ENCODE results near the gene KLHL5. TPM values are rescaled to one million over a fixed set of nuclear protein-coding genes. Genes with fewer than 3 reads are reported as not detected.

Gene KLHL5
- total RNA-seq, 1 donor from 2014 or later, result 34.0 TPM

DNA sequence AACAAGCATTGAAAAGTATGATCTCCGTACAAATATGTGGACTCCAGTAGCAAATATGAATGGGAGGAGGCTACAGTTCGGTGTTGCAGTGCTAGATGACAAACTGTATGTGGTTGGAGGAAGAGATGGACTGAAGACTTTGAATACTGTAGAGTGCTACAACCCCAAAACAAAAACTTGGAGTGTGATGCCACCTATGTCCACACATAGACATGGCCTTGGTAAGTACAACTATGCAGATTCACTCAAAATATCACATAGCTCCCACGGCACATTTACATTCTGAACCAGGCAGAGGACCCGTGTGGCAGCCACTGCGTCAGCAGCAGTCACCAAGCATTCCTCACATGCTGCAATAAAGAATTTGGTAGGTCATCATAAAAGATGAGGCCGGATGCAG is 41.3 kb downstream of the KLHL5 start:
- Histone ChIP-seq H3K4me1 (no peaks in the 10 kb centered on the region), H3K9me3 (no peaks in the 10 kb centered on the region), H3K27me3 (no peaks in the 10 kb centered on the region), H3K27ac (no peak overlapping the region), H3K4me3 (no peak overlapping the region), H3K36me3 (peaks cover 22% of the 10 kb centered on the region)
- no peak for DNase-seq
- no peak for TF ChIP-seq CTCF (IDR thresholded peaks at IDR 0.05)
- no peak for ATAC-seq
- intact Hi-C loops (cut with DNase I), result no loop called here

DNA sequence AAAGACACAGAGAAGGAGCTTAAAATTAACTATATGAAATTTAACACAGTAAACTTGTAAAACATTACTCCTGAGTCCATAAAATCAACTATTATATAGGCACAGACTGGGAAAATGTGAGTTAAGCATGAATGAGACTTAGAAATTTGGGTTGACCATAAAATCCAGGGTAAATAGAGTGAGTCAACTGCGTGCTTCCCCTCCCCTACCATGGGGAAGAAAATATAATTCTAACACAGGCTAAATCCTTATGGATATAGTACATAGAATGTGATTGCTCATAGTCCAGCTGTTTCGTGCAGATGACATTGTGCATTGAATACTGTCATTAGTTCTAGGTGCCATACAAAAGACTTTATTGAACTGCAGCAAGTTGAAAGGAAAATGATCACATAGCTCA is 42.2 kb downstream of the KLHL5 start:
- ATAC-seq (no peak), DNase-seq (no peak)
- H3K36me3 ChIP-seq, result peaks cover 22% of the 10 kb centered on the region
- H3K4me3 ChIP-seq, result no peak overlapping the region
- H3K27ac ChIP-seq, result no peak overlapping the region
- no peak for TF ChIP-seq CTCF (IDR thresholded peaks at IDR 0.05)
- no peaks in the 10 kb centered on the region for H3K9me3 ChIP-seq
- H3K27me3 ChIP-seq, result no peaks in the 10 kb centered on the region
- H3K4me1 ChIP-seq, result no peaks in the 10 kb centered on the region
- intact Hi-C loops (cut with DNase I), result no loop called here

DNA sequence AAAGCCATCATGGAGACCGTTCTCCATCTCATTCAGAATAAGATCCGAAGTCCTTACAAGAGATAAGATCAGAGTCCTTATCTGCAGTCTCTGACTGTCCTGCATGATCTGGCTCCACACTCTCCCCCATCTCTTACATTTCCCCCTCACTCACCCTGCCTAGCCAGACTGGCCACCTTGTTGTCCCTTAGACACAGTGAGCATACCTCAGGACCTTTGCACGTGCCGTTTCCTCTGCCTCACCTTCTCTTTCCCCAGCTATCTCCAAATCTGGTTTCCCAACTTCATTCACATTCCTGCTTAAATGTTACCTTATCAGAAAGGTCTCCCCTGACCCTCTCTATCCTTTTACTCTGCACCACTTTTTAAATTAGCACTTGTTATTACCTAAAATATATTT is 44.0 kb downstream of the KLHL5 start:
- no peak overlapping the region for H3K4me3 ChIP-seq
- no peaks in the 10 kb centered on the region for H3K9me3 ChIP-seq
- no peaks in the 10 kb centered on the region for H3K27me3 ChIP-seq
- intact Hi-C loops (cut with DNase I), result no loop called here
- no peaks in the 10 kb centered on the region for H3K4me1 ChIP-seq
- no peak for DNase-seq
- TF ChIP-seq CTCF (IDR thresholded peaks at IDR 0.05), result no peak
- H3K36me3 ChIP-seq, result peaks cover 22% of the 10 kb centered on the region
- no peak for ATAC-seq
- no peak overlapping the region for H3K27ac ChIP-seq

DNA sequence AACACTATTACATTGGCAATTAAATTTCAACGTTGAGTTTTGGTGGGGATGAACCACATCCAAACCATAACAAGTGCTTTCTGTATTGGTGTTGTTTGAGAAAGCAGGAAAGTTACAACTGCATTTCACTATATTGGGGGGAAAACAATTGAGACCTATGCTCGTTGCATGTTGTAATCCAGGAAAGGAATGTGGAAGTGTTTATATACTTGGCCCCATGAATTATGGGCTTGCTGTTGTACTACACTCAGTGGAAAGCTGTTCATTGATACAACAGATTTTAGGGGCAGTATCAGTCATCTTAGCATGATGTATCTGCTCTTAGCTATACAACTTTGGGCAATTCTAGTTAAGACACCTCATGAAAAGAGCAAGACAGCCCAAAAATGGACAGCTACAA is 52.4 kb downstream of the KLHL5 start:
- no peak overlapping the region for H3K4me3 ChIP-seq
- DNase-seq, result no peak

DNA sequence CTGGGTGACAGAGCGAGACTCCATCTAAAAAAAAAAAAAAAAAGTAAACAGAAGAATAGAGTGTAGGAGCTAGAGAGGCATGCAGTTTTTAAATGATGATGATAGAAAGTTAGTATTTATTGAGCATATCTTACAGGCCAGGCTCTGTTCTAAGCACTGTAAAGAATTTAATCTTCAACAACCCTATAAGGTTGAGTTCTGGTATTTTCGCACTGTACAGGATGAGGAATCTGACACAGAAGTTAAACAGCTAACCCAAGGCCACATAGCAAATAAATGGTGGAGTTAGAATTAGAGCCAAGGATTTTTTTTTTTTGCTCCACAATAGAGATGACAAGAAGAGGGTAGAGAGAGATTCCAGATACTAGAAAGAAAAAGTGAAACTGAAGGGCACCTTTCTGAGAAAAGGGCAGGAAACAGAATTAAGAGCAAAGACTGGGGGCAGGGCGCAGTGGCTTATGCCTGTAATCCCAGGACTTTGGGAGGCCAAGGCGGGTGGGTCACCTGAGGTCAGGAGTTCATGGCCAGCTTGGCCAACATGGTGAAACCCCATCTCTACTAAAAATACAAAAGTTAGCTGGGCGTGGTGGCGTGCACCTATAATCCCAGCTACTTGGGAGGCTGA is 56.1 kb downstream of the KLHL5 start:
- no peak for DNase-seq
- ATAC-seq, result peak; percentile 21
- Histone ChIP-seq H3K27ac (no peak overlapping the region), H3K4me3 (no peak overlapping the region), H3K4me1 (no peaks in the 10 kb centered on the region), H3K9me3 (no peaks in the 10 kb centered on the region), H3K27me3 (no peaks in the 10 kb centered on the region), H3K36me3 (peaks cover 18% of the 10 kb centered on the region)
- no peak for TF ChIP-seq CTCF (IDR thresholded peaks at IDR 0.05)
- intact Hi-C loops (cut with DNase I), result no loop called here

More for the DNA sequence above, 52.4 kb downstream of the KLHL5 start:
- Histone ChIP-seq H3K27ac (no peak overlapping the region), H3K9me3 (no peaks in the 10 kb centered on the region), H3K27me3 (no peaks in the 10 kb centered on the region), H3K36me3 (peaks cover 21% of the 10 kb centered on the region), H3K4me1 (no peaks in the 10 kb centered on the region)
- intact Hi-C loops (cut with DNase I), result no loop called here
- ATAC-seq, result no peak
- TF ChIP-seq CTCF (IDR thresholded peaks at IDR 0.05), result no peak

DNA sequence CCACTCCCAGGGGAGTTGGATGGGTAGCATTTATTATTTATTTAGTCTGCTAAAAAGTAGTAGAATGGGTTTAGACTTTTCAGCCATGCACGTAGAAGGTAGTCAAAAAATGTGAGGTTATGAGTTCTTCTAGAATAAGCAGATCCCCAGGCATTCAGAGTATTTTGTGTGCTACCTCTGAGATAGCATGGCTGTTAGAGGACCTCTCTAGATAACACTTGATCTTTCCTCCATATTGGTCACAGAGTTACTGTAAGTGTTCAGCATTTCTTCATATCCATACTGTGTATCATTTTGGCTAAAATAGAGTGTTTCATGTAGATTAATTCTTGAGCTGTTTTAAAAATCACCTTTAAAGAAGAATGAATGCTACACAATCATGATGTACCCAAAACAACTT is 58.4 kb downstream of the KLHL5 start:
- no peak overlapping the region for H3K27ac ChIP-seq
- no peak for ATAC-seq
- DNase-seq, result no peak
- intact Hi-C loops (cut with DNase I), result no loop called here
- H3K9me3 ChIP-seq, result no peaks in the 10 kb centered on the region
- no peaks in the 10 kb centered on the region for H3K4me1 ChIP-seq
- H3K27me3 ChIP-seq, result no peaks in the 10 kb centered on the region
- no peaks in the 10 kb centered on the region for H3K36me3 ChIP-seq
- no peak for TF ChIP-seq CTCF (IDR thresholded peaks at IDR 0.05)
- H3K4me3 ChIP-seq, result no peak overlapping the region

Data from upper lobe of right lung (tissue), 1 donor.